ENCODE measurements around the gene AMIGO3. TPM values are rescaled to one million over a fixed set of nuclear protein-coding genes. Genes with fewer than 3 reads are reported as not detected.

Gene AMIGO3
- total and polyA plus RNA-seq, 2 of the 8 experiments (the other 6 are each of a cell fraction or from before 2014, with no cell fraction given) = 1.6 to 8.8 TPM

DNA sequence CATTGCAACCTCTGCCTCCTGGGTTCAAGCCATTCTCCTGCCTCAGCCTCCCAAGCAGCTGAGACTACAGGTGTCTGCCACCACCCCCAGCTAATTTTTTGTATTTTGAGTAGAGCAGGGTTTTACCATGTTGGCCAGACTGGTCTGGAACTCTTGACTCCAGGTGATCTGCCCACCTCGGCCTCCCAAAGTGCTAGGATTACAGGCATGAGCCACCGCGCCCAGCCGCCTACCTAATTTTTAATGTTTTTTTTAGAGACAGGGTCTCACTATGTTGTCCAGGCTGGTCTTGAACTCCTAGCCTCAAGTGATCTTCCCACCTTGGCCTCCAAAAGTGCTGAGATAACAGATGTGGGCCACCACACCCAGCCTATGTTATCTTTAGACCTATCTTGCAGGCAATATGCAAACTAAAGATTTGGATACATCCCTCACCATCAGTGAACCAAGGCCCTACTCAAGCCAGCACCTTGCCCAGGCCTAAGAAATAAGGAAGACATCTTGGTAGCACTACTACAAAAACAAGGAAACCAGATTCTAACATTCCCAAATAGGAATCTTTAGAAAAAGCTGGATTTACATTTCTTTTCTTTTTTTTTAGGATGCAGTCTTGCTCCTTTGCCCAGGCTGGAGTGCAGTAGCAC, 10.6 kb upstream of the AMIGO3 start (continued):
- TF ChIP-seq, protein P1, sequence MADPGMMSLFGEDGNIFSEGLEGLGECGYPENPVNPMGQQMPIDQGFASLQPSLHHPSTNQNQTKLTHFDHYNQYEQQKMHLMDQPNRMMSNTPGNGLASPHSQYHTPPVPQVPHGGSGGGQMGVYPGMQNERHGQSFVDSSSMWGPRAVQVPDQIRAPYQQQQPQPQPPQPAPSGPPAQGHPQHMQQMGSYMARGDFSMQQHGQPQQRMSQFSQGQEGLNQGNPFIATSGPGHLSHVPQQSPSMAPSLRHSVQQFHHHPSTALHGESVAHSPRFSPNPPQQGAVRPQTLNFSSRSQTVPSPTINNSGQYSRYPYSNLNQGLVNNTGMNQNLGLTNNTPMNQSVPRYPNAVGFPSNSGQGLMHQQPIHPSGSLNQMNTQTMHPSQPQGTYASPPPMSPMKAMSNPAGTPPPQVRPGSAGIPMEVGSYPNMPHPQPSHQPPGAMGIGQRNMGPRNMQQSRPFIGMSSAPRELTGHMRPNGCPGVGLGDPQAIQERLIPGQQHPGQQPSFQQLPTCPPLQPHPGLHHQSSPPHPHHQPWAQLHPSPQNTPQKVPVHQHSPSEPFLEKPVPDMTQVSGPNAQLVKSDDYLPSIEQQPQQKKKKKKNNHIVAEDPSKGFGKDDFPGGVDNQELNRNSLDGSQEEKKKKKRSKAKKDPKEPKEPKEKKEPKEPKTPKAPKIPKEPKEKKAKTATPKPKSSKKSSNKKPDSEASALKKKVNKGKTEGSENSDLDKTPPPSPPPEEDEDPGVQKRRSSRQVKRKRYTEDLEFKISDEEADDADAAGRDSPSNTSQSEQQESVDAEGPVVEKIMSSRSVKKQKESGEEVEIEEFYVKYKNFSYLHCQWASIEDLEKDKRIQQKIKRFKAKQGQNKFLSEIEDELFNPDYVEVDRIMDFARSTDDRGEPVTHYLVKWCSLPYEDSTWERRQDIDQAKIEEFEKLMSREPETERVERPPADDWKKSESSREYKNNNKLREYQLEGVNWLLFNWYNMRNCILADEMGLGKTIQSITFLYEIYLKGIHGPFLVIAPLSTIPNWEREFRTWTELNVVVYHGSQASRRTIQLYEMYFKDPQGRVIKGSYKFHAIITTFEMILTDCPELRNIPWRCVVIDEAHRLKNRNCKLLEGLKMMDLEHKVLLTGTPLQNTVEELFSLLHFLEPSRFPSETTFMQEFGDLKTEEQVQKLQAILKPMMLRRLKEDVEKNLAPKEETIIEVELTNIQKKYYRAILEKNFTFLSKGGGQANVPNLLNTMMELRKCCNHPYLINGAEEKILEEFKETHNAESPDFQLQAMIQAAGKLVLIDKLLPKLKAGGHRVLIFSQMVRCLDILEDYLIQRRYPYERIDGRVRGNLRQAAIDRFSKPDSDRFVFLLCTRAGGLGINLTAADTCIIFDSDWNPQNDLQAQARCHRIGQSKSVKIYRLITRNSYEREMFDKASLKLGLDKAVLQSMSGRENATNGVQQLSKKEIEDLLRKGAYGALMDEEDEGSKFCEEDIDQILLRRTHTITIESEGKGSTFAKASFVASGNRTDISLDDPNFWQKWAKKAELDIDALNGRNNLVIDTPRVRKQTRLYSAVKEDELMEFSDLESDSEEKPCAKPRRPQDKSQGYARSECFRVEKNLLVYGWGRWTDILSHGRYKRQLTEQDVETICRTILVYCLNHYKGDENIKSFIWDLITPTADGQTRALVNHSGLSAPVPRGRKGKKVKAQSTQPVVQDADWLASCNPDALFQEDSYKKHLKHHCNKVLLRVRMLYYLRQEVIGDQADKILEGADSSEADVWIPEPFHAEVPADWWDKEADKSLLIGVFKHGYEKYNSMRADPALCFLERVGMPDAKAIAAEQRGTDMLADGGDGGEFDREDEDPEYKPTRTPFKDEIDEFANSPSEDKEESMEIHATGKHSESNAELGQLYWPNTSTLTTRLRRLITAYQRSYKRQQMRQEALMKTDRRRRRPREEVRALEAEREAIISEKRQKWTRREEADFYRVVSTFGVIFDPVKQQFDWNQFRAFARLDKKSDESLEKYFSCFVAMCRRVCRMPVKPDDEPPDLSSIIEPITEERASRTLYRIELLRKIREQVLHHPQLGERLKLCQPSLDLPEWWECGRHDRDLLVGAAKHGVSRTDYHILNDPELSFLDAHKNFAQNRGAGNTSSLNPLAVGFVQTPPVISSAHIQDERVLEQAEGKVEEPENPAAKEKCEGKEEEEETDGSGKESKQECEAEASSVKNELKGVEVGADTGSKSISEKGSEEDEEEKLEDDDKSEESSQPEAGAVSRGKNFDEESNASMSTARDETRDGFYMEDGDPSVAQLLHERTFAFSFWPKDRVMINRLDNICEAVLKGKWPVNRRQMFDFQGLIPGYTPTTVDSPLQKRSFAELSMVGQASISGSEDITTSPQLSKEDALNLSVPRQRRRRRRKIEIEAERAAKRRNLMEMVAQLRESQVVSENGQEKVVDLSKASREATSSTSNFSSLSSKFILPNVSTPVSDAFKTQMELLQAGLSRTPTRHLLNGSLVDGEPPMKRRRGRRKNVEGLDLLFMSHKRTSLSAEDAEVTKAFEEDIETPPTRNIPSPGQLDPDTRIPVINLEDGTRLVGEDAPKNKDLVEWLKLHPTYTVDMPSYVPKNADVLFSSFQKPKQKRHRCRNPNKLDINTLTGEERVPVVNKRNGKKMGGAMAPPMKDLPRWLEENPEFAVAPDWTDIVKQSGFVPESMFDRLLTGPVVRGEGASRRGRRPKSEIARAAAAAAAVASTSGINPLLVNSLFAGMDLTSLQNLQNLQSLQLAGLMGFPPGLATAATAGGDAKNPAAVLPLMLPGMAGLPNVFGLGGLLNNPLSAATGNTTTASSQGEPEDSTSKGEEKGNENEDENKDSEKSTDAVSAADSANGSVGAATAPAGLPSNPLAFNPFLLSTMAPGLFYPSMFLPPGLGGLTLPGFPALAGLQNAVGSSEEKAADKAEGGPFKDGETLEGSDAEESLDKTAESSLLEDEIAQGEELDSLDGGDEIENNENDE (IDR thresholded peaks at IDR 0.05; ENCODE audit: insufficient replicate concordance, low read length) = no peak
- TF ChIP-seq EP300 (IDR thresholded peaks at IDR 0.05; ENCODE audit: borderline replicate concordance in 1 of 2, low read depth in 2 of 2, low read length in 2 of 2) (no peak), GABPA (IDR thresholded peaks at IDR 0.05; ENCODE audit: borderline replicate concordance, insufficient read depth, low read length) (no peak), SP2 (IDR thresholded peaks at IDR 0.05; ENCODE audit: low read length) (no peak), BCL11A (IDR thresholded peaks at IDR 0.05; ENCODE audit: low read depth in 2 of 2, low read length in 2 of 2) (no peak), YY1 (IDR thresholded peaks at IDR 0.05; ENCODE audit: low read depth, low read length) (no peak)
